Adrenal gland (tissue), 12 donors: ENCODE results near the gene ASPA. TPM values are rescaled to one million over a fixed set of nuclear protein-coding genes. Genes with fewer than 3 reads are reported as not detected.

Source experiments
- DNase-seq, 7 donors: peaks; one replicate each; pipeline ENCODE4 v3.0.0-alpha.2; 2019 to 2020
- H3K27ac ChIP-seq, 5 donors: fragments of 200-600 bp; sonication (generic) in 4 of 5; 1 replicate in 3 of 5; 2 replicates in 2 of 5; pipeline versions ENCODE4 v1.5.1 to v1.8.0; 2016 to 2020; ENCODE audit warnings: mild to moderate bottlenecking in 1 of 5
- H3K27me3 ChIP-seq: fragments of 200-600 bp; 2 replicates; pipeline ENCODE4 v1.8.0; 2021
- H3K36me3 ChIP-seq, 2 donors: fragments of 200-600 bp; replicated peaks in 1 of 2; 1 replicate in 1 of 2; 2 replicates in 1 of 2; pipeline versions ENCODE4 v1.5.1 to v1.8.0; 2018 to 2022
- H3K4me1 ChIP-seq, 2 donors: fragments of 200-600 bp; replicated peaks in 1 of 2; 1 replicate in 1 of 2; 2 replicates in 1 of 2; pipeline versions ENCODE4 v1.5.1 to v1.8.0; 2018 to 2021
- H3K4me3 ChIP-seq, 4 donors: fragments of 200-600 bp; sonication (generic) in 3 of 4; one replicate each; pipeline ENCODE4 v1.5.1; 2016 to 2018
- H3K9me3 ChIP-seq, 3 donors: fragments of 200-600 bp; sonication (generic) in 1 of 3; replicated peaks in 1 of 3; 1 replicate in 2 of 3; 2 replicates in 1 of 3; pipeline versions ENCODE4 v1.5.1 to v1.8.0; 2016 to 2021
- POLR2A ChIP-seq, 2 donors: fragments of 450-650 bp; IDR thresholded peaks; one replicate each; pipeline ENCODE4 v1.6.1; 2017; ENCODE audit warnings: antibody characterized with exemption in 2 of 2, mild to moderate bottlenecking in 2 of 2, moderate library complexity in 1 of 2
- WGBS, 4 donors: extraction: QIAGEN DNeasy Blood & Tissue Kit in 2 of 4; methylation state at CpG; one replicate each; pipeline versions ENCODE4 v1.1.5 to v1.1.7; 2013 to 2017; 5-methylcytosine and 5-hydroxymethylcytosine counted together
- intact Hi-C, 2 donors: fragments of 100-400 bp; cut with DNase I; formaldehyde crosslinking; loops; one replicate each; pipeline versions ENCODE4 v1.14.1 to v1.15.0; 2022 to 2023
- polyA plus RNA-seq, 3 donors: library from polyadenylated mRNA; stranded (reverse); fragments of 200-250 nt in 2 of 3; fragments of 350-450 nt in 1 of 3; fragmentation: Illumina TruSeq in 1 of 3; extraction: RNeasy Lipid Tissue Mini Kit (QIAGEN cat#74804) in 1 of 3; gene quantifications; one replicate each; pipeline ENCODE4 v1.2.3, GENCODE V29; 2013 to 2014
- total RNA-seq, 9 donors: library from RNA; depleted of rRNA in 4 of 9; stranded (reverse); fragments of >200 nt in 4 of 9; fragments of 120-200 nt in 1 of 9; fragmentation: NEBNext Ultra II Directional in 1 of 9; extraction: Animal tissue kit (Norgen Biotek cat#: 25700) in 1 of 9; gene quantifications; one replicate each; pipeline versions ENCODE4 v1.1.0 to v1.2.4, GENCODE V29; 2013 to 2023
- TF ChIP-seq, protein P1 (sequence below), 6 experiments: fragments of 450-650 bp in 4 of 6; fragments of 200-600 bp in 2 of 6; sonication (generic) in 1 of 6; IDR thresholded peaks; 1 replicate in 5 of 6; 2 replicates in 1 of 6; pipeline versions ENCODE4 v1.5.1 to v1.8.0; 2016 to 2021; ENCODE audit warnings: antibody characterized with exemption in 6 of 6, mild to moderate bottlenecking in 2 of 6, moderate library complexity in 1 of 6
- donor health status: healthy with polysubstance abuse.
- donor health status: Bipolar disorder and iron deficiency.
- donor health status: DM: yes; HTN: yes; CAD: no.
- donor health status: DM: no; HTN: no; CAD: no.
- donor health status: DM: no; HTN: no; CAD: no.
- donor health status: DM: yes; HTN: yes; CAD: no.

The ASPA gene
- total and polyA plus RNA-seq, 12 donors: 1.3 to 10.1 (median 3.2) TPM

DNA sequence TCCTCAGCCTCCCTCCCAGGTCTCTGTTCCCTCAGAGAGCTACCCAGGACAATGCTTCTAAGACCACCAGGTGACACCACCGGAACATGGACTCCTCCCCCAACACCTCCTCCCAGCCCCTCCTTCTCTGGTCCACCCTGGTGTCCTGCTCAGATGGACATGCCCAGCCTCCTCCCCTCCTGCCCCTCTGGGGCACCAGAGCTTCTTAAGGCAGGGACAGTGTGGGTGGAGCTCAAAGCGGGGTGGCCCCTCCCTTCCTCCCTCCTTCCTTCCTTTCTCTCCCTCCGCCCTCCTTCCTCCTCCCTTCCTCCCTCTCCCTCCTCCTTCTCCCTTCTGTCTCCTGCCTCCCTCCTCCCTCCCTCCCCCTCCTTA, 59.1 kb downstream of the ASPA start:
- Histone ChIP-seq H3K27ac (no peak overlapping the region), H3K27me3 (no peaks in the 10 kb centered on the region), H3K9me3 (no peaks in the 10 kb centered on the region), H3K4me3 (no peak overlapping the region), H3K36me3 (no peaks in the 10 kb centered on the region), H3K4me1 (no peaks in the 10 kb centered on the region)
- TF ChIP-seq POLR2A (IDR thresholded peaks at IDR 0.05): no peak
- 24 to 42% (median 34%) methylated on average over 2 to 3 of the region's 3 CpGs for WGBS, 4 donors
- peak in 5 of 7 donors; percentile 12 to 34 (median 27) for DNase-seq
- intact Hi-C loops: no loop called here

DNA sequence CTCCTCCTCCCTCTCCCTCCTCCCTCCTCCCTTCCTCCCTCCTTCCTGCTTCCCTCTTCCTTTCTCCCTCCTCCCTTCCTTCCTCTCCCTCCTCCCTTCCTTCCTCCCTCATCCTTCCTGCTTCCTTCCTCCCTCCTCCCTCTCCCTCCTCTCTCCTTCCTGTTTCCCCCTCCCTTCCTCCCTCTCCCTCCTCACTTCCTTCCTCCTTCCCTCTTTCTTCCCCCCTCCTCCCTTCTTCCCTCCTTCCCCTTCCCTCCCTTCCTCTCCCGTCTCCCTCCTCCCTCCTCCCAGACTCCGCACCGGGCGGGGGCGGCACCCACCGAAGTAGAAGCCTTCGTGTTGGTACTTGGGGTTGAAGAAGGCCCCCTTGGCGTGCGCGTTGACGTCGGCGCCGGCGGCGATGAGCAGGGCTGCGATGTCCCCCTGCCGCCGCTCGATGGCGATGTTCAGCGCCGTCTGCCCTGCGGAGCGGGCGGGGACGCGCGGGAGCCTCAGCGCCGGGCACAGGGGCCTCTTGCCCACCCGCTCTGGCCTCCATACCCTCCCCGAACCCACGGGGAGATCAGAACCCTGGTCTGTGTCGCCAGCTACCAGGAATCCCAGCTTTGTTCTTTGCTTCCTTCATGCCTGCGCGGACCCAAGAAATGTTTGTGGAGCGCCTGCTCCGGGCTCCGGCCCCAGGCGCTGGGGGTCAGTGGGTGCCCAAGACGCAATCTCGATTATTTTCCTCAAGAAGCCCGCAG, 59.6 kb downstream of the ASPA start:
- WGBS, 4 donors: 2 to 5% (median 2%) methylated on average over 7 to 44 of the region's 44 CpGs
- Histone ChIP-seq H3K4me1 (no peaks in the 10 kb centered on the region), H3K27ac (peak overlapping the region in 4 of 5 donors; percentile 6 to 68 (median 36)), H3K27me3 (no peaks in the 10 kb centered on the region), H3K4me3 (peak overlapping the region in 1 of 4 donors; percentile 56), H3K9me3 (no peaks in the 10 kb centered on the region), H3K36me3 (no peaks in the 10 kb centered on the region)
- intact Hi-C loops: no loop called here
- peak in 6 of 7 donors; percentile 42 to 59 (median 55) for DNase-seq
- TF ChIP-seq, protein P1, sequence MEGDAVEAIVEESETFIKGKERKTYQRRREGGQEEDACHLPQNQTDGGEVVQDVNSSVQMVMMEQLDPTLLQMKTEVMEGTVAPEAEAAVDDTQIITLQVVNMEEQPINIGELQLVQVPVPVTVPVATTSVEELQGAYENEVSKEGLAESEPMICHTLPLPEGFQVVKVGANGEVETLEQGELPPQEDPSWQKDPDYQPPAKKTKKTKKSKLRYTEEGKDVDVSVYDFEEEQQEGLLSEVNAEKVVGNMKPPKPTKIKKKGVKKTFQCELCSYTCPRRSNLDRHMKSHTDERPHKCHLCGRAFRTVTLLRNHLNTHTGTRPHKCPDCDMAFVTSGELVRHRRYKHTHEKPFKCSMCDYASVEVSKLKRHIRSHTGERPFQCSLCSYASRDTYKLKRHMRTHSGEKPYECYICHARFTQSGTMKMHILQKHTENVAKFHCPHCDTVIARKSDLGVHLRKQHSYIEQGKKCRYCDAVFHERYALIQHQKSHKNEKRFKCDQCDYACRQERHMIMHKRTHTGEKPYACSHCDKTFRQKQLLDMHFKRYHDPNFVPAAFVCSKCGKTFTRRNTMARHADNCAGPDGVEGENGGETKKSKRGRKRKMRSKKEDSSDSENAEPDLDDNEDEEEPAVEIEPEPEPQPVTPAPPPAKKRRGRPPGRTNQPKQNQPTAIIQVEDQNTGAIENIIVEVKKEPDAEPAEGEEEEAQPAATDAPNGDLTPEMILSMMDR (IDR thresholded peaks at IDR 0.05): peak; percentile 48 to 71 (median 60)
- TF ChIP-seq POLR2A (IDR thresholded peaks at IDR 0.05): no peak

DNA sequence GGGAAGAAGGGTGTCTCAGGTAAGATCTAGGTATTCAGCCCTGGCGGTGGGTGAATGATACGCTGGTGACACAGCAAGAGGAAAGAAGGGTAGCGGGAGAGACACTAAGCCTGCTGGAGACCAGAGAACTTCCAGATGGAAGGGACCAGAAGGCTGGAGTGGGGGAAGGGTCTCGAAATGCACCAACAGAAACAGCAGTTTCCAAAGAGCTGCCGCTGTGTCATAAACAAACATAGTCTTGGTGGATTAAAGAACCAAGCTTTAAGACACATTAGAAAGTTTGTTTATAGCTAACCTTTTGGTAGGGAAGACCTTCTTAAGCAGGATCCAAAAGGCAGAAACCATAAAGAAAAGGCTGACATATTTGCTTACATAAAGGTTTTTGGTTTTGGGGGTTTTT, 60.9 kb downstream of the ASPA start:
- Histone ChIP-seq H3K9me3 (no peaks in the 10 kb centered on the region), H3K36me3 (no peaks in the 10 kb centered on the region), H3K4me1 (no peaks in the 10 kb centered on the region), H3K27ac (no peak overlapping the region), H3K4me3 (no peak overlapping the region), H3K27me3 (no peaks in the 10 kb centered on the region)
- TF ChIP-seq POLR2A (IDR thresholded peaks at IDR 0.05): no peak
- TF ChIP-seq, protein P1 (IDR thresholded peaks at IDR 0.05): no peak
- WGBS, 4 donors: 75 to 97% (median 88%) methylated on average over 5 of the region's 5 CpGs
- intact Hi-C loops: no loop called here
- DNase-seq: no peak

DNA sequence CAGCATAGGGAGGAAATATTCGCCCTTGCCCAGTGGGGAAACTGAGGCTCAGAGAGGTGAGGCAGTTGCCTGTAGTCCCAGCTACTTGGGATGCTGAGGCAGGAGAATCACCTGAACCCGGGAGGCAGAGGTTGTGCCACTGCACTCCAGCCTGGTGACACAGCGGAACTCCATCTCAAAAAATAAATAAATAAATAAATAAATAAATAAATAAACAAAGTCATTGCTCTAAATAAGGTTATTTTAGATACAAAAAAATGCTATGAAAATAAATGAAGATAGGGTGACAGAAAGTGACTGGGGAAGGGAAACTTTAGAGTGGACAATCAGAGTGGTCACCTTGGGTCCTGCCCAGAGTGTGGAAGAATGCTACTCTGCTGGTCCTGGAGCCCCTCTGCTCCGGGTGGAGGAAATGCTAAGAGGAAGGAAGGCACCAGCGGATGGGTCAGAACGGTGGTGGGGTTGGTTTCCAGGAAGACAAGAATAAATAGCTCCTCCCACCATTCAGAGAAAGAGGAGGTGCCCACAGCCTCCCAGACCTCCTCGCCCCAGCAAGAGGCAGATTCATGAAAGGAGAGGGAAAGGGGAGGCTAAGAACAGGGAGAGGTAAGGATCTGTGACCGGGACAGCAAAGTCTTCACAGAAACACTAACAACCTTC, 64.2 kb downstream of the ASPA start:
- Histone ChIP-seq H3K27me3 (no peaks in the 10 kb centered on the region), H3K4me3 (no peak overlapping the region), H3K9me3 (no peaks in the 10 kb centered on the region), H3K36me3 (no peaks in the 10 kb centered on the region), H3K4me1 (no peaks in the 10 kb centered on the region), H3K27ac (no peak overlapping the region)
- WGBS, 4 donors: 67 to 78% (median 70%) methylated on average over 8 of the region's 8 CpGs
- intact Hi-C loops: no loop called here
- no peak for TF ChIP-seq POLR2A (IDR thresholded peaks at IDR 0.05)
- TF ChIP-seq, protein P1 (IDR thresholded peaks at IDR 0.05): no peak
- no peak for DNase-seq
